ENCODE results near the gene PLCD3. TPM values are rescaled to one million over a fixed set of nuclear protein-coding genes. Genes with fewer than 3 reads are reported as not detected.

Gene PLCD3
- total RNA-seq, 1 donor from 2014 or later: 34.1 TPM

GRCh38 chr17:45101883-45102811 is 30.2 kb downstream of the PLCD3 start:
- TF ChIP-seq POLR2AphosphoS5 (IDR thresholded peaks at IDR 0.05; ENCODE audit: insufficient read depth in 1 of 2, low read depth in 1 of 2) (no peak), POLR2A (IDR thresholded peaks at IDR 0.05) (no peak), CTCF (IDR thresholded peaks at IDR 0.05) (no peak)
- peaks cover 4 to 73% of the 10 kb centered on the region in 2 donors for H3K36me3 ChIP-seq
- peaks cover 29% of the 10 kb centered on the region for H3K4me1 ChIP-seq
- H3K4me3 ChIP-seq: no peak overlapping the region
- no peaks in the 10 kb centered on the region for H3K27me3 ChIP-seq
- H3K9me3 ChIP-seq: no peaks in the 10 kb centered on the region
- intact Hi-C loops (cut with DNase I): loop anchor here (10.0 kb wide), 1 partner anchor 187 kb away; the partner anchor contains the start of gene GFAP
- peak overlapping the region; percentile 26 for H3K27ac ChIP-seq
- DNase-seq (ENCODE audit: extremely low spot score in 2 of 2): no peak

DNA sequence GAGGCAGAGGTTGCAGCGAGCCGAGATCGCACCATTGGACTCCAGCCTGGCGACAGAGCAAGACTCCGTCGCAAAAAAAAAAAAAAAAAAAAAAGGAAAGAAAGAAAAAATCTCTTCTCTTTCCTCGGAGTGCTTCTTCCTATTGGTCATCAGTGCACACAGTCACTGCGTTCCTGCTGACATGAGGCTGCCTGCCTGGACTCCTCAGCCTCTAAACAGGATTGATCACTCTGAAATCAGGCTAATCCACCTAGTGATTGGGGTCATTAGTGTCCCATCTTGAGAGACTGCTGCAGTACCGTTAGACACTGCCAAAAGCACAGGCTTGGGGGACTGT is 30.8 kb downstream of the PLCD3 start:
- Histone ChIP-seq H3K4me3 (no peak overlapping the region), H3K36me3 (peaks cover 4 to 75% of the 10 kb centered on the region in 2 donors), H3K27ac (peak overlapping the region; percentile 26), H3K4me1 (peaks cover 23% of the 10 kb centered on the region), H3K9me3 (no peaks in the 10 kb centered on the region), H3K27me3 (no peaks in the 10 kb centered on the region)
- intact Hi-C loops (cut with DNase I): loop anchor here (10.0 kb wide), 1 partner anchor 187 kb away; the partner anchor contains the start of gene GFAP
- TF ChIP-seq POLR2A (IDR thresholded peaks at IDR 0.05): no peak
- no peak for TF ChIP-seq CTCF (IDR thresholded peaks at IDR 0.05)
- no peak for TF ChIP-seq POLR2AphosphoS5 (IDR thresholded peaks at IDR 0.05; ENCODE audit: insufficient read depth in 1 of 2, low read depth in 1 of 2)
- DNase-seq (ENCODE audit: extremely low spot score in 2 of 2): no peak

DNA sequence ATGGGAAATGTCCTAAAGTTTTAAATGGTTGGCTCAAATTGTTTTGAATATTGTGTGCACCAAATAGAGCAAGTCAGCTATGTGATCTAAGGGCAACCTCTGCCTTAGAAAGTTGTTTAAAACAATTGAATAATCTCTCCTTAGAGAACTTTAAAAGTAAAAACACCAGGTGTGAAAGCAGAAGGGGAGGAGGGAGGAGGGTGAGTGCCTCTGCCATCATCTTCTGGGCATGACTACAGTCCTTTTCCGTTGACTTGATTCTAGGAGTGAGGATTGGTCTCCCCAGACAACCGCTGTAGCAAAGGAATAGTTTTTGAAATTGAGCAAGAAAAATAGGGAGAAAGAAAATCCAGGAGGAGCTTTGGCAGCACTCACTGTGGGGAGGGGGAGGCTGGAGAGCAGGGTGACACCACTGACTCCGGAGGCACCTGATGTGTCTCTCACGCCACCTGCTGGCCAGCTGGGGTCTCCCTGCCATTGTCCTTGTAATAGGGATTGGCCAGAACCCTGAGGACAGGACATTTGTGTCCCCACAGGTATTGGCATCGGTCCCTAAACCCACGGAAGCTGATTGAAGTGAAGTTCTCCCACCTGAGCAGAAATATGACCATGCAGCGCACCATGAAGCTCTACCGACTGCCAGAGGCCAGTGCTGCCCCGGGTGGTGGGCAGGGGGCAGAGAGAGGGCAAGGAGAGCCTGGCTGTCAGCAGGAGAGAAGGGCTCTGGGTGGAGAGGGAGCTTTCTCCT is 33.3 kb downstream of the PLCD3 start:
- peaks cover 27% of the 10 kb centered on the region for H3K4me1 ChIP-seq
- DNase-seq (ENCODE audit: extremely low spot score in 2 of 2): no peak
- intact Hi-C loops (cut with DNase I): loop anchor here (5.0 kb wide), 1 partner anchor 47 kb away; the partner anchor contains the start of gene DCAKD
- TF ChIP-seq POLR2A (IDR thresholded peaks at IDR 0.05): no peak
- TF ChIP-seq POLR2AphosphoS5 (IDR thresholded peaks at IDR 0.05; ENCODE audit: insufficient read depth in 1 of 2, low read depth in 1 of 2): peak; percentile 42 to 60
- peak; percentile 85 to 95 (median 90) for TF ChIP-seq CTCF (IDR thresholded peaks at IDR 0.05)
- peak overlapping the region; percentile 53 for H3K27ac ChIP-seq
- H3K36me3 ChIP-seq: peaks cover under 1 to 73% of the 10 kb centered on the region in 2 donors
- no peaks in the 10 kb centered on the region for H3K27me3 ChIP-seq
- H3K9me3 ChIP-seq: no peaks in the 10 kb centered on the region
- no peak overlapping the region for H3K4me3 ChIP-seq

DNA sequence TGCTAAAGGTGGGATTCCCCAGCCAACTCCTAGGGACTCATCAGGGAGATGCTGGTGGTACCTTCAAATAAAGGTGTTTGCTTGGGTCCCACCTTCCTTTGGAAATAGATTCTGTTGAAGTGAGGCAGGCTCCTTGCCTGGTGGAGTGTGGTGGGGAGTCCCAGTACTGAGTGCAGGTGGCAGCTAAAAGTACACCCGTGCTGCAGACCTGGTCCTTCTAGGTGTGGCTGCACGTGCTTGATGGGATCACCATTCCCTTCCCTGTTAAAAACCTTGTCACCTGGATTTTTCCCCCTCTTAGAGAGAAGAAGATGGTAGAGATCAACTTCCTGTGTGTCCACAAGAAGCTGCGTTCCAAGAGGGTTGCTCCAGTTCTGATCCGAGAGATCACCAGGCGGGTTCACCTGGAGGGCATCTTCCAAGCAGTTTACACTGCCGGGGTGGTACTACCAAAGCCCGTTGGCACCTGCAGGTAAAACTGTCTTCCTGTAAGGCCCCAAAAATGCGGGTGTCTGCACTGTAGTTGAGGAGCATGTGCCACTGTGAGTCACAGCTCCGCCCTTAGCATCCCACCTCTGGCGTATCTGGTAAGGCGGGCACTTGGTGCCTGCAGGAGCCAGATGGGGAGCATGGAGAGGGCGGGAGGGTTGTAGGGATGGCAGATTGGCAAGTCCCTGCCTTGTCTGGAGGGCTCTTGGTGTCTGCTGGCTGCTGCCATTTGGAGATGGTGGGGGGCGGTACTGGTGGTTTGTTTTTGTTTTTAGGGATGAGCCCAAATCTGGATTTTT is 34.0 kb downstream of the PLCD3 start:
- no peaks in the 10 kb centered on the region for H3K9me3 ChIP-seq
- no peaks in the 10 kb centered on the region for H3K27me3 ChIP-seq
- H3K36me3 ChIP-seq: peaks cover 0 to 65% of the 10 kb centered on the region in 2 donors
- H3K4me3 ChIP-seq: no peak overlapping the region
- intact Hi-C loops (cut with DNase I): loop anchor here (5.0 kb wide), 1 partner anchor 46 kb away; the partner anchor contains the start of gene DCAKD
- peaks cover 35% of the 10 kb centered on the region for H3K4me1 ChIP-seq
- DNase-seq (ENCODE audit: extremely low spot score in 2 of 2): no peak
- no peak for TF ChIP-seq CTCF (IDR thresholded peaks at IDR 0.05)
- TF ChIP-seq POLR2A (IDR thresholded peaks at IDR 0.05): no peak
- TF ChIP-seq POLR2AphosphoS5 (IDR thresholded peaks at IDR 0.05; ENCODE audit: insufficient read depth in 1 of 2, low read depth in 1 of 2): no peak
- peak overlapping the region; percentile 53 for H3K27ac ChIP-seq
